IMR-90 (cell line): ENCODE measurements around the gene NRL. TPM values are rescaled to one million over a fixed set of nuclear protein-coding genes. Genes with fewer than 3 reads are reported as not detected.

ENCODE experiments used
- ATAC-seq: fragments of 200-7000 bp; cut with Tn5 transposase; 2 replicates; pipeline ENCODE4 v1.9.1; 2020; ENCODE audit warnings: low read depth, mild to moderate bottlenecking, moderate library complexity
- BruUV-seq: library from RNA; stranded (reverse); fragments of 400-500 nt; replicated peaks from 2 replicates; lab custom pipeline; 2021; lab: Mats Ljungman, UMichigan
- CTCF ChIA-PET: fragments of 300-600 bp; formaldehyde crosslinking; extraction: SDS; loops from one replicate; lab custom pipeline; 2021; ENCODE audit warnings: antibody characterized with exemption; lab: Yijun Ruan, JAX
- POLR2A ChIA-PET: fragments of 300-600 bp; sonication (Branson Sonifier 250); formaldehyde crosslinking; loops from one replicate; lab custom pipeline; 2022; ENCODE audit warnings: antibody characterized with exemption; ENCODE audit not compliant: unreplicated experiment; lab: Charles Lee
- DNase-seq: peaks from one replicate; pipeline ENCODE4 v3.0.0; 2013
- H2AFZ ChIP-seq: replicated peaks from 2 replicates; pipeline ENCODE3; 2013; ENCODE audit warnings: low read length, mild to moderate bottlenecking; ENCODE audit not compliant: poor library complexity
- H2AK5ac ChIP-seq: 2 replicates; pipeline ENCODE4 v1.6.1; 2013; ENCODE audit warnings: low read depth, low read length, inconsistent platforms
- H2AK9ac ChIP-seq: replicated peaks from 2 replicates; pipeline ENCODE3; 2013; ENCODE audit warnings: mild to moderate bottlenecking, low read depth, low read length, moderate library complexity; ENCODE audit not compliant: poor library complexity
- H2BK120ac ChIP-seq: 2 replicates; pipeline ENCODE4 v1.6.1; 2013; ENCODE audit warnings: low read depth, low read length, inconsistent platforms
- H2BK15ac ChIP-seq: 3 replicates; pipeline ENCODE4 v1.6.1; 2013; ENCODE audit warnings: low read depth, low read length, inconsistent platforms
- H2BK20ac ChIP-seq: 2 replicates; pipeline ENCODE4 v1.6.1; 2013; ENCODE audit warnings: low read depth, mild to moderate bottlenecking, inconsistent platforms, low read length, moderate library complexity
- H2BK5ac ChIP-seq: 2 replicates; pipeline ENCODE4 v1.6.1; 2013; ENCODE audit warnings: mild to moderate bottlenecking, low read depth, low read length, inconsistent platforms; ENCODE audit not compliant: poor library complexity, severe bottlenecking
- H3K14ac ChIP-seq: replicated peaks from 2 replicates; pipeline ENCODE4 v1.6.1; 2013; ENCODE audit warnings: low read depth, low read length, inconsistent platforms
- H3K18ac ChIP-seq: 2 replicates; pipeline ENCODE4 v1.6.1; 2013; ENCODE audit warnings: low read depth, low read length, control low read depth
- H3K23ac ChIP-seq: 2 replicates; pipeline ENCODE4 v1.6.1; 2013; ENCODE audit warnings: low read depth, low read length, inconsistent platforms
- H3K27ac ChIP-seq: 2 replicates; pipeline ENCODE4 v1.5.1; 2013; ENCODE audit warnings: mild to moderate bottlenecking, control low read depth, low read length; ENCODE audit not compliant: insufficient read depth
- H3K27me3 ChIP-seq: 2 replicates; pipeline ENCODE4 v1.6.1; 2013; ENCODE audit warnings: low read length; ENCODE audit not compliant: control insufficient read depth, insufficient read depth
- H3K36me3 ChIP-seq: 2 replicates; pipeline ENCODE4 v1.6.1; 2013; ENCODE audit warnings: low read length, mixed read lengths; ENCODE audit not compliant: control insufficient read depth, insufficient read depth
- H3K4ac ChIP-seq: 2 replicates; pipeline ENCODE4 v1.6.1; 2013; ENCODE audit warnings: low read depth, low read length, inconsistent platforms
- H3K4me1 ChIP-seq: 2 replicates; pipeline ENCODE4 v1.6.1; 2013; ENCODE audit warnings: low read length, mixed read lengths; ENCODE audit not compliant: control insufficient read depth, insufficient read depth
- H3K4me2 ChIP-seq: 2 replicates; pipeline ENCODE4 v1.6.1; 2013; ENCODE audit warnings: low read depth, mild to moderate bottlenecking, control low read depth, low read length, moderate library complexity
- H3K4me3 ChIP-seq: 2 replicates; pipeline ENCODE4 v1.5.1; 2013; ENCODE audit warnings: low read depth, mild to moderate bottlenecking, control low read depth, low read length, moderate library complexity; ENCODE audit not compliant: insufficient read depth
- H3K56ac ChIP-seq: 2 replicates; pipeline ENCODE4 v1.6.1; 2013; ENCODE audit warnings: low read length, inconsistent platforms; ENCODE audit not compliant: insufficient read depth; ENCODE audit errors: extremely low read depth
- H3K79me1 ChIP-seq, 2 experiments: 2 replicates each; pipeline ENCODE4 v1.6.1; 2013; ENCODE audit warnings: low read length in 2 of 2, inconsistent platforms in 1 of 2, low read depth in 1 of 2
- H3K9ac ChIP-seq: 2 replicates; pipeline ENCODE4 v1.6.1; 2013; ENCODE audit warnings: low read depth, low read length, control low read depth
- H3K9me1 ChIP-seq: 2 replicates; pipeline ENCODE4 v1.6.1; 2013; ENCODE audit warnings: low read length, inconsistent platforms; ENCODE audit not compliant: insufficient read depth
- H3K9me3 ChIP-seq: 2 replicates; pipeline ENCODE4 v1.6.1; 2013; ENCODE audit warnings: low read length; ENCODE audit not compliant: control insufficient read depth, insufficient read depth
- H4K20me1 ChIP-seq: 2 replicates; pipeline ENCODE4 v1.6.1; 2013; ENCODE audit warnings: low read length, inconsistent platforms; ENCODE audit not compliant: insufficient read depth
- H4K5ac ChIP-seq: 2 replicates; pipeline ENCODE4 v1.6.1; 2013; ENCODE audit warnings: mild to moderate bottlenecking, low read depth, low read length, control low read depth
- H4K8ac ChIP-seq, 2 experiments: 2 replicates each; pipeline ENCODE4 v1.6.1; 2013; ENCODE audit warnings: low read depth in 2 of 2, low read length in 2 of 2, control low read depth in 1 of 2, inconsistent platforms in 1 of 2
- H4K91ac ChIP-seq: 2 replicates; pipeline ENCODE4 v1.6.1; 2013; ENCODE audit warnings: low read depth, low read length, inconsistent platforms; ENCODE audit not compliant: insufficient read depth
- BHLHE40 ChIP-seq: fragments of 150-350 bp; IDR thresholded peaks from 2 replicates; pipeline ENCODE4 v1.6.1; 2016; ENCODE audit warnings: mild to moderate bottlenecking, low read depth, low read length
- CEBPB ChIP-seq: IDR thresholded peaks from 2 replicates; pipeline ENCODE4 v1.6.1; 2012; ENCODE audit warnings: low read depth, low read length, improper control_type of control experiment
- CHD1 ChIP-seq: IDR thresholded peaks from 2 replicates; pipeline ENCODE4 v1.6.1; 2012; ENCODE audit warnings: low read depth, low read length, improper control_type of control experiment
- FOS ChIP-seq: fragments of 150-350 bp; IDR thresholded peaks from 2 replicates; pipeline ENCODE4 v1.6.1; 2016; ENCODE audit warnings: low read depth, low read length
- MAZ ChIP-seq: IDR thresholded peaks from 2 replicates; pipeline ENCODE4 v1.6.1; 2012; ENCODE audit warnings: low read depth, mild to moderate bottlenecking, low read length, improper control_type of control experiment, moderate library complexity, borderline replicate concordance
- MXI1 ChIP-seq: IDR thresholded peaks from 2 replicates; pipeline ENCODE4 v1.6.1; 2012; ENCODE audit warnings: low read depth, mild to moderate bottlenecking, low read length, moderate library complexity, borderline replicate concordance
- POLR2A ChIP-seq: IDR thresholded peaks from 2 replicates; pipeline ENCODE4 v1.6.1; 2012; ENCODE audit warnings: mild to moderate bottlenecking, low read depth, low read length
- RAD21 ChIP-seq: IDR thresholded peaks from 2 replicates; pipeline ENCODE4 v1.6.1; 2012; ENCODE audit warnings: low read length, improper control_type of control experiment
- RCOR1 ChIP-seq: IDR thresholded peaks from 2 replicates; pipeline ENCODE4 v1.6.1; 2012; ENCODE audit warnings: mild to moderate bottlenecking, low read length, improper control_type of control experiment; ENCODE audit not compliant: insufficient replicate concordance
- RFX5 ChIP-seq: IDR thresholded peaks from 2 replicates; pipeline ENCODE4 v1.8.0; 2012; ENCODE audit warnings: low read depth, mild to moderate bottlenecking, low read length, moderate library complexity
- SMC3 ChIP-seq: fragments of 150-350 bp; IDR thresholded peaks from 2 replicates; pipeline ENCODE4 v1.6.1; 2016; ENCODE audit warnings: low read depth, mild to moderate bottlenecking, antibody characterized with exemption, low read length, moderate library complexity
- WGBS, 2 experiments: methylation state at CpG; one replicate each; pipeline versions ENCODE4 v1.1.5 to v1.1.7; 2013; ENCODE audit warnings: missing lambda C conversion rate in 2 of 2; ENCODE audit not compliant: insufficient read length in 1 of 2; ENCODE audit errors: extremely low coverage in 2 of 2; 5-methylcytosine and 5-hydroxymethylcytosine counted together
- dilution Hi-C: fragments of 300-500 bp; cut with HindIII; formaldehyde crosslinking; loops from one replicate; pipeline ENCODE4 v1.14.3; 2018; ENCODE audit warnings: low sequenced_read_pairs; ENCODE audit not compliant: unreplicated experiment
- in situ Hi-C: fragments of 300-500 bp; cut with MboI; formaldehyde crosslinking; loops from 3 replicates; pipeline ENCODE4 v1.14.3; 2019; ENCODE audit warnings: low sequenced_read_pairs, inconsistent platforms, mixed read lengths
- intact Hi-C: fragments of 100-400 bp; cut with micrococcal nuclease; formaldehyde crosslinking; loops from 2 replicates; pipeline ENCODE4 v1.10.0; 2022
- polyA plus RNA-seq, 3 experiments: library from polyadenylated mRNA; depleted of rRNA; stranded (reverse); fragments of >200 nt; gene quantifications; 2 replicates each; pipeline ENCODE4 v1.2.3, GENCODE V29; 2012; ENCODE audit warnings: low replicate concordance in 1 of 3
- total RNA-seq: library from RNA; depleted of rRNA; stranded (reverse); fragments of >200 nt; gene quantifications from 2 replicates; pipeline ENCODE4 v1.2.3, GENCODE V29; 2012
- TF ChIP-seq, protein P1 (sequence below): fragments of 150-350 bp; IDR thresholded peaks from 2 replicates; pipeline ENCODE4 v1.6.1; 2016; ENCODE audit warnings: low read depth, mild to moderate bottlenecking, low read length, moderate library complexity, borderline replicate concordance

Gene NRL
- total and polyA plus RNA-seq, 2 of the 4 experiments (the other 2 are of a cell fraction) = 0.18 to 0.70 TPM

DNA sequence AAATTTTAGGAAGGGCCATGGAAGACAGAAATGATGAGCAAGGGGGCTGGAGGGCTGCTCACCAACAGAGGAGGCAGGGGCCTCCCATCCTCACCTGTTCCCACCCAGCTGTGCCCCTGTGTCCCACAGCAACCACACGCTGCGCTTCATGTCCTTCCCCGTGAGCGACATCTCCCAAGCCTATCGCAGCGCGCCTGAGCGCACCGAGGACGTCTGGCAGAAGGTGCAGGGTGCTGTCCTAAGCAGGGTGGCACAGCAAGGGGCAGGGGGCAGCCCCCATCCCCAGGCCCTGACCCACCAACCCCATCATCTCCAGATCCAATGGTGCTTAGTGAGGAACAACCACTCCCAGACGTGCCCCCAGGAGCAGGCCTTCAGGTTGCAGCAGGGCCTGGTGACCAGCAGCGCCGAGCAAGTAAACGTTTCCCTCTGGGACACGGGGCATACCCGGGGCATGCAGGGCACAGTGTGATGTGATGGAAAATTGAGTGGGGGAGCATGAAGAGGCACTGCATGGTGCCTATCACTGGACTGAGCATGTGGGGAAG is 54.8 kb downstream of the NRL start:
- no peaks in the 10 kb centered on the region for H3K4me1 ChIP-seq
- H3K56ac ChIP-seq = no peak overlapping the region
- intact Hi-C loops (loop anchor here (2.0 kb wide), 1 partner anchor 45 kb away; no protein-coding TSS in a partner anchor), dilution Hi-C loops (no loop called here), in situ Hi-C loops (loop anchor here (5.0 kb wide), 1 partner anchor 32 kb away; the partner anchor contains the start of gene PCK2)
- ATAC-seq = no peak
- H4K8ac ChIP-seq = no peak overlapping the region
- H3K9ac ChIP-seq = no peak overlapping the region
- ChIA-PET POLR2A (no interaction called here), CTCF (no interaction called here)
- no peak overlapping the region for H2AFZ ChIP-seq
- H3K27me3 ChIP-seq = peaks cover 32% of the 10 kb centered on the region; the same call in 1 of the 2 replicates
- WGBS, 2 experiments = 83% methylated on average over 4 of the region's 16 CpGs; no CpG with 5 or more reads in 1 of the 2 experiments
- H2AK9ac ChIP-seq = no peak overlapping the region
- H3K36me3 ChIP-seq = no peaks in the 10 kb centered on the region
- no peak overlapping the region for H2BK20ac ChIP-seq
- no peak overlapping the region for H3K14ac ChIP-seq
- H3K9me3 ChIP-seq = no peaks in the 10 kb centered on the region
- H3K18ac ChIP-seq = no peak overlapping the region
- no peak for DNase-seq
- H2BK5ac ChIP-seq = no peak overlapping the region
- BruUV-seq = no TSS peak
- no peak for TF ChIP-seq RCOR1
- no peak for TF ChIP-seq FOS
- TF ChIP-seq MXI1 = no peak
- TF ChIP-seq, protein P1, sequence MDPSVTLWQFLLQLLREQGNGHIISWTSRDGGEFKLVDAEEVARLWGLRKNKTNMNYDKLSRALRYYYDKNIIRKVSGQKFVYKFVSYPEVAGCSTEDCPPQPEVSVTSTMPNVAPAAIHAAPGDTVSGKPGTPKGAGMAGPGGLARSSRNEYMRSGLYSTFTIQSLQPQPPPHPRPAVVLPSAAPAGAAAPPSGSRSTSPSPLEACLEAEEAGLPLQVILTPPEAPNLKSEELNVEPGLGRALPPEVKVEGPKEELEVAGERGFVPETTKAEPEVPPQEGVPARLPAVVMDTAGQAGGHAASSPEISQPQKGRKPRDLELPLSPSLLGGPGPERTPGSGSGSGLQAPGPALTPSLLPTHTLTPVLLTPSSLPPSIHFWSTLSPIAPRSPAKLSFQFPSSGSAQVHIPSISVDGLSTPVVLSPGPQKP = no peak
- no peak for TF ChIP-seq BHLHE40
- TF ChIP-seq RFX5 = no peak
- TF ChIP-seq SMC3 = no peak
- TF ChIP-seq CEBPB = no peak
- no peak for TF ChIP-seq MAZ
- TF ChIP-seq RAD21 = no peak
- no peak for TF ChIP-seq CHD1
- TF ChIP-seq POLR2A = no peak
- no peak overlapping the region for H4K91ac ChIP-seq
- H2BK120ac ChIP-seq = no peak overlapping the region
- H3K9me1 ChIP-seq = no peaks in the 10 kb centered on the region
- H4K20me1 ChIP-seq = no peaks in the 10 kb centered on the region
- no peak overlapping the region for H2BK15ac ChIP-seq
- H3K4ac ChIP-seq = no peak overlapping the region
- H3K4me3 ChIP-seq = no peak overlapping the region
- H4K5ac ChIP-seq = no peak overlapping the region
- no peak overlapping the region for H3K4me2 ChIP-seq
- H3K23ac ChIP-seq = no peak overlapping the region
- no peak overlapping the region for H2AK5ac ChIP-seq
- no peak overlapping the region for H3K27ac ChIP-seq
- H3K79me1 ChIP-seq = no peaks in the 10 kb centered on the region
